ENCODE measurements around the gene PHIP. TPM values are rescaled to one million over a fixed set of nuclear protein-coding genes. Genes with fewer than 3 reads are reported as not detected.

PHIP gene
- total RNA-seq, 4 donors from 2014 or later, result 24.9 to 44.2 (median 32.9) TPM

DNA sequence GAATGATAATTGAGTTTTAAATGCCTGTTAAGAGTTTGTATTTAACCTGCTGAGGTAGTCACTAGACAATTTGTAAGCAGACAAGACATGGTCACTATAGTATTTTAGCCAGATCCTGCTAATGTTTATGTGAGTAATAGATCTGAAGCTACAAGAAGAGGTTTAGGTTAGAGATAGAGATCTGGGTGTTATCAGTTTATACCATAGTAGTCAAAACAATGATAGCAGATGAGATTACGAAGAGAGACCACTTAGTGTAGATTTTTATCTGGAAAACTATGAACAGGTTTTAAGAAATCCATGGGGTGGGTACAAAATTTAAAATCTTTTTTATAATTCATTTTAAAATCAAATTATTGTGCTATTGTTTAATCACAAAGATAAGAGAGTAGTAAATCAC is 47.5 kb downstream of the PHIP start:
- Histone ChIP-seq H3K9me3 (no peaks in the 10 kb centered on the region), H3K4me1 (peaks cover 0 to 26% (median 0%) of the 10 kb centered on the region in 3 donors), H3K36me3 (peaks cover 0 to 21% of the 10 kb centered on the region in 2 donors), H3K4me3 (no peak overlapping the region), H3K27ac (no peak overlapping the region), H3K27me3 (no peaks in the 10 kb centered on the region)
- TF ChIP-seq POLR2A (IDR thresholded peaks at IDR 0.05) (no peak), POLR2AphosphoS5 (IDR thresholded peaks at IDR 0.05) (no peak), EP300 (IDR thresholded peaks at IDR 0.05) (no peak)
- TF ChIP-seq, protein P1, sequence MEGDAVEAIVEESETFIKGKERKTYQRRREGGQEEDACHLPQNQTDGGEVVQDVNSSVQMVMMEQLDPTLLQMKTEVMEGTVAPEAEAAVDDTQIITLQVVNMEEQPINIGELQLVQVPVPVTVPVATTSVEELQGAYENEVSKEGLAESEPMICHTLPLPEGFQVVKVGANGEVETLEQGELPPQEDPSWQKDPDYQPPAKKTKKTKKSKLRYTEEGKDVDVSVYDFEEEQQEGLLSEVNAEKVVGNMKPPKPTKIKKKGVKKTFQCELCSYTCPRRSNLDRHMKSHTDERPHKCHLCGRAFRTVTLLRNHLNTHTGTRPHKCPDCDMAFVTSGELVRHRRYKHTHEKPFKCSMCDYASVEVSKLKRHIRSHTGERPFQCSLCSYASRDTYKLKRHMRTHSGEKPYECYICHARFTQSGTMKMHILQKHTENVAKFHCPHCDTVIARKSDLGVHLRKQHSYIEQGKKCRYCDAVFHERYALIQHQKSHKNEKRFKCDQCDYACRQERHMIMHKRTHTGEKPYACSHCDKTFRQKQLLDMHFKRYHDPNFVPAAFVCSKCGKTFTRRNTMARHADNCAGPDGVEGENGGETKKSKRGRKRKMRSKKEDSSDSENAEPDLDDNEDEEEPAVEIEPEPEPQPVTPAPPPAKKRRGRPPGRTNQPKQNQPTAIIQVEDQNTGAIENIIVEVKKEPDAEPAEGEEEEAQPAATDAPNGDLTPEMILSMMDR (IDR thresholded peaks at IDR 0.05), result no peak
- WGBS, 2 donors (ENCODE audit: low coverage in 1 of 2), result 92% methylated on average over 1 of the region's 1 CpG
- no peak for ATAC-seq

DNA sequence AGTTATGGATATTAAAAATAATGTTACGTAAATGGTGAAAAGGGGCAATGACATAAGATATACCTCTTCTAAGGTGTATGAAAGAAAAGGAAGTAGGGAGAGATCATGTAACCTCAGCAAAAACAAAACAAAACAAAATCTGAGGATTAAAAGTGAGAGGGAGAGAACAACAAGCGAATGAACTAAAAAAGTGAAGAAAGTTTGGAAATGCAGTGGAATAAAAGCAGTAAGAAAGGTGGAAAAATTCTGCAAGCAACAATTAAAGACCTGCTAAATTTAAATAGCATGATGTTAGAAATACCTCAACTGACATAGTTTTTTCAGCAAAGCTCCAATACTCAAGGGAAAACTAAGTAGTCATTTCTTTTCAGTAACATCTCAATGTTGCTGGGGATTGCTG is 48.0 kb downstream of the PHIP start:
- H3K27me3 ChIP-seq, result no peaks in the 10 kb centered on the region
- H3K36me3 ChIP-seq, result peaks cover 0 to 21% of the 10 kb centered on the region in 2 donors
- TF ChIP-seq POLR2AphosphoS5 (IDR thresholded peaks at IDR 0.05), result no peak
- TF ChIP-seq EP300 (IDR thresholded peaks at IDR 0.05), result no peak
- TF ChIP-seq, protein P1 (IDR thresholded peaks at IDR 0.05), result no peak
- no peaks in the 10 kb centered on the region for H3K9me3 ChIP-seq
- H3K4me3 ChIP-seq, result no peak overlapping the region
- peaks cover 0 to 26% (median 0%) of the 10 kb centered on the region in 3 donors for H3K4me1 ChIP-seq
- WGBS, 2 donors (ENCODE audit: low coverage in 1 of 2), result 85 to 88% methylated on average over 2 of the region's 2 CpGs
- H3K27ac ChIP-seq, result no peak overlapping the region
- ATAC-seq, result no peak

GRCh38 chr6:79028641-79029314 is 49.3 kb downstream of the PHIP start:
- peaks cover 0 to 21% of the 10 kb centered on the region in 2 donors for H3K36me3 ChIP-seq
- H3K27ac ChIP-seq, result no peak overlapping the region
- H3K27me3 ChIP-seq, result no peaks in the 10 kb centered on the region
- 93 to 100% methylated on average over 1 of the region's 1 CpG for WGBS, 2 donors (ENCODE audit: low coverage in 1 of 2)
- peaks cover 0 to 26% (median 0%) of the 10 kb centered on the region in 3 donors for H3K4me1 ChIP-seq
- no peak overlapping the region for H3K4me3 ChIP-seq
- H3K9me3 ChIP-seq, result no peaks in the 10 kb centered on the region
- no peak for ATAC-seq
- TF ChIP-seq POLR2AphosphoS5 (IDR thresholded peaks at IDR 0.05), result no peak
- no peak for TF ChIP-seq EP300 (IDR thresholded peaks at IDR 0.05)
- TF ChIP-seq, protein P1 (IDR thresholded peaks at IDR 0.05), result no peak

DNA sequence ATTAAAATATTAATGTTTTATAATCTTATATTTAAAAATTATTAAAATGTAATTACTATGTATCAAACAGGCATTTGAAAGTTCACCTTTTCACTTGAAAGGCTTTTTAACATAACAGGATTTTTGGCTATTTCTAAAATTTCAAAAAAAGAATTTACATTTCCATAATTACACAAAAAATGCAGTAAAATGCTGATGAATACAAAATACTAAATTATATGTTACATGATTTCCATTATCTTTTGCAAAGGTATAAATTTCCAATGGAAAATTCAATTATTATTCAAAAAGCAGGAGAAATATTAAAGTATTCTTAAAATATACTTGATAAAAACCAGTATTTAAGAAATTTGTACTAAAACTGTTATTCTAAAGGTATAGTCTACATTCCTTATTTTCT is 66.1 kb downstream of the PHIP start:
- TF ChIP-seq POLR2A (IDR thresholded peaks at IDR 0.05) (no peak), POLR2AphosphoS5 (IDR thresholded peaks at IDR 0.05) (no peak), EP300 (IDR thresholded peaks at IDR 0.05) (no peak)
- TF ChIP-seq, protein P1 (IDR thresholded peaks at IDR 0.05), result no peak
- Histone ChIP-seq H3K27ac (no peak overlapping the region), H3K36me3 (peaks cover 0 to 44% of the 10 kb centered on the region in 2 donors), H3K4me1 (peaks cover 0 to 15% (median 0%) of the 10 kb centered on the region in 3 donors), H3K4me3 (no peak overlapping the region), H3K9me3 (no peaks in the 10 kb centered on the region), H3K27me3 (no peaks in the 10 kb centered on the region)
- no peak for ATAC-seq

DNA sequence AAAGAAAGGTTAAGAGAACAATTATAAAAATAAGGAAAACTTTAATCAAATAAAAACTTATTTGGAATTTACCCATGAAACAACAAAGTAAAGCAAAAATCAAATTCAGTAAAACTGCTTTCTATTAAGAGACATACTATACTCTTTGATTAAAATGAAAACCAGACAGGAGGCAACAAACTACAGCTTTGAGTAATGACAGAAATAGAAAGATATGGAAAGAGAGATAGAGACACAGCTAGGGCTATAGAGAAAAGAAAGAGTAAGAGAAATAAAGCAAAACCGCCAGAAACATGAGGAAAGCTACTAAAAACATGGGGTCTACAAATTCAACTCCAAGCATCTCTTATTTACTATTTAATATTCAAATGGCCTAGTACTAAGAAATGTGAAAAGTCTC is 67.6 kb downstream of the PHIP start:
- TF ChIP-seq, protein P1 (IDR thresholded peaks at IDR 0.05), result no peak
- TF ChIP-seq POLR2A (IDR thresholded peaks at IDR 0.05) (no peak), POLR2AphosphoS5 (IDR thresholded peaks at IDR 0.05) (no peak), EP300 (IDR thresholded peaks at IDR 0.05) (no peak)
- WGBS, 2 donors (ENCODE audit: low coverage in 1 of 2), result 90 to 92% methylated on average over 1 of the region's 1 CpG
- H3K27ac ChIP-seq, result no peak overlapping the region
- ATAC-seq, result no peak
- H3K4me3 ChIP-seq, result no peak overlapping the region
- H3K4me1 ChIP-seq, result peaks cover 0 to 29% (median 0%) of the 10 kb centered on the region in 3 donors
- no peaks in the 10 kb centered on the region for H3K9me3 ChIP-seq
- H3K27me3 ChIP-seq, result no peaks in the 10 kb centered on the region
- peaks cover 0 to 29% of the 10 kb centered on the region in 2 donors for H3K36me3 ChIP-seq

Measured in gastroesophageal sphincter (tissue), 4 donors.